Body of pancreas (tissue), 4 donors: ENCODE results near the gene SENP3.

Experiments used
- POLR2A ChIP-seq, 3 donors: fragments of 450-650 bp; IDR thresholded peaks; one replicate each; pipeline ENCODE4 v1.6.1; 2016; ENCODE audit warnings: antibody characterized with exemption in 3 of 3, mild to moderate bottlenecking in 2 of 3
- TF ChIP-seq, protein P1 (sequence below), 7 experiments: fragments of 450-650 bp in 4 of 7; fragments of 200-600 bp in 3 of 7; sonication (generic) in 3 of 7; IDR thresholded peaks; one replicate each; pipeline ENCODE4 v1.5.1; 2016 to 2019; ENCODE audit warnings: antibody characterized with exemption in 7 of 7

DNA sequence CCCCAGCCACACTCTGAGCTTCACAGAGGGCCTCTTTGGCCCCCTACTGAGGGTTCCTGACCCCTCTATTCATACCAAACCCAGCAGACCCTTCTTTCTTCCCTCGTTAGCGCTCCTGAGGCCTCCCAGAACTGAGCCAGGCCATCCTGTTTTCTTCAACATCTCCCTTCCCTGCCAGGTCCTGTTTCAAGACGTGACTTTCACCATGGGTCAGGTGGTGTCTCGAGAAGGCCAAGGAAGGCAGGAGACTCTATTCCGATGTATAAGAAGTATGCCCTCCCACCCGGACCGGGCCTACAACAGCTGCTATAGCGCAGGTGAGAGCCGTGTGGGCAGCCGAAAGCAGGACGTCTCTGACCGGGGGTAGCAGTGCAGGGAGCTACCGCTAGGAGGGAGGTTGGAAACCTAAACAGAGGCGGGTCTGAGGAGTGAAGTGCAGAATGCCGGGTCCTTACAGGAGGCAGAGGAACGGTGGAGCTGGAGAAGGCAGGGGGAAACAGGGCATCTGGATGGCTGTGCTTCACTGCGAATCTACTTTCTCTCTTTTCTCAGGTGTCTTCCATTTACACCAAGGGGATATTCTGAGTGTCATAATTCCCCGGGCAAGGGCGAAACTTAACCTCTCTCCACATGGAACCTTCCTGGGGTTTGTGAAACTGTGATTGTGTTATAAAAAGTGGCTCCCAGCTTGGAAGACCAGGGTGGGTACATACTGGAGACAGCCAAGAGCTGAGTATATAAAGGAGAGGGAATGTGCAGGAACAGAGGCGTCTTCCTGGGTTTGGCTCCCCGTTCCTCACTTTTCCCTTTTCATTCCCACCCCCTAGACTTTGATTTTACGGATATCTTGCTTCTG, 1.3 kb upstream of the SENP3 start:
- TF ChIP-seq, protein P1, sequence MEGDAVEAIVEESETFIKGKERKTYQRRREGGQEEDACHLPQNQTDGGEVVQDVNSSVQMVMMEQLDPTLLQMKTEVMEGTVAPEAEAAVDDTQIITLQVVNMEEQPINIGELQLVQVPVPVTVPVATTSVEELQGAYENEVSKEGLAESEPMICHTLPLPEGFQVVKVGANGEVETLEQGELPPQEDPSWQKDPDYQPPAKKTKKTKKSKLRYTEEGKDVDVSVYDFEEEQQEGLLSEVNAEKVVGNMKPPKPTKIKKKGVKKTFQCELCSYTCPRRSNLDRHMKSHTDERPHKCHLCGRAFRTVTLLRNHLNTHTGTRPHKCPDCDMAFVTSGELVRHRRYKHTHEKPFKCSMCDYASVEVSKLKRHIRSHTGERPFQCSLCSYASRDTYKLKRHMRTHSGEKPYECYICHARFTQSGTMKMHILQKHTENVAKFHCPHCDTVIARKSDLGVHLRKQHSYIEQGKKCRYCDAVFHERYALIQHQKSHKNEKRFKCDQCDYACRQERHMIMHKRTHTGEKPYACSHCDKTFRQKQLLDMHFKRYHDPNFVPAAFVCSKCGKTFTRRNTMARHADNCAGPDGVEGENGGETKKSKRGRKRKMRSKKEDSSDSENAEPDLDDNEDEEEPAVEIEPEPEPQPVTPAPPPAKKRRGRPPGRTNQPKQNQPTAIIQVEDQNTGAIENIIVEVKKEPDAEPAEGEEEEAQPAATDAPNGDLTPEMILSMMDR (IDR thresholded peaks at IDR 0.05), result peak; percentile 56 to 82 (median 71)
- peak in 2 of 3 donors; percentile 44 to 46 for TF ChIP-seq POLR2A (IDR thresholded peaks at IDR 0.05)
